Measurements from ENCODE around the gene SLC2A9.
"Not testable (repeated sequence)": the region's sequence is repeated elsewhere in the genome, so short reads cannot be mapped to it uniquely, and the experiment has no call there.

Gene SLC2A9

DNA sequence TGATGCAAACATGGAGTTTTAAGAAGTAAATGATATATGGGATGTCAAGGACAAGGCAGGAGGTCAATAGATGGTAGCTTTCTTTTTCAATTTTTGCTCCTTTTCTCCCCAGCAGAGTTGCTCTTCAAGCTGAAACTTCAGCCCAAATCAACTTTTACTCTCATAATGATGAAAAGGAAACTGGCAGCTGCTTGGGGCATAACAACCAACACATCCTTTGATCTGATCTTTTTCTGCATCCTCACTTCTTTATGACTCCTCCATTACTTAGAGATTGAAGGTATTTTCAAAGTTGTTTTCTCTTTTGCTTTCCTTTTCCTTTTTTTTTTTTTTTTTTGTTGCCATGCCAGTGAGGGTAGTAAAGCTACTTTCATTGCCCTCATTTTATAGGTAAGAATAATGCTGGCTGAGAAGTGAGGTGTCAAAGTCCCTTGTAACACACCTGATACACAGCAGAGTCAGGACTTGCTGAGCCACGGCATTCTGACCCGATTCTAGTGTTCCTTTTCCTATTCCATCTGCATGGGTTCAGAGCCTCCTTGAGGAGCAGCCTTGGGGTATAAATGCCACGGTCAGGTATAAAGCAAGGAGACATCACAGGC is 26.9 kb downstream of the SLC2A9 start:
- no peak for DNase-seq

- DNase-seq = no peak
These were observed 31.2 kb downstream of the SLC2A9 start for GRCh38 chr4:9989918-9990635.

- no peak for DNase-seq
These were observed 32.4 kb downstream of the SLC2A9 start for GRCh38 chr4:9988933-9989332.

- no peak for DNase-seq
These were observed 32.9 kb downstream of the SLC2A9 start for GRCh38 chr4:9988363-9988749.

- DNase-seq = no peak
These were observed 33.4 kb downstream of the SLC2A9 start for GRCh38 chr4:9987749-9988362.

GRCh38 chr4:9984621-9985020 is 36.7 kb downstream of the SLC2A9 start:
- no peak for DNase-seq

GRCh38 chr4:9983211-9983610 is 38.1 kb downstream of the SLC2A9 start:
- DNase-seq = no peak

DNA sequence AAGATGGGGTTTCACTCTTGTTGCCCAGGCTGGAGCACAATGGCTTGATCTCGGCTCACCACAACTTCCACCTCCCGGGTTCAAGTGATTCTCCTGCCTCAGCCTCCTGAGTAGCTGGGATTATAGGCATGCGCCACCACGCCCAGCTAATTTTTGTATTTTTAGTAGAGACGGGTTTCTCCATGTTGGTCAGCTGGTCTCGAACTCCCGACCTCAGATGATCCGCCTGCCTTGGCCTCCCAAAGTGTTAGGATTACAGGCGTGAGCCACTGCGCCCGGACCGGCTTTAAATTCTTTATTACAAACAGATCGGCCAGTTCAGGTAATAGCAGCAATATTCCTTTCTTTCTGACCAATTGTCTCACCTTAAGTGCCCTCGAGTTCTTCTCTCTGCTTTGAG is 39.4 kb downstream of the SLC2A9 start:
- not testable (repeated sequence) for DNase-seq

- DNase-seq = no peak
These were observed 40.4 kb downstream of the SLC2A9 start for GRCh38 chr4:9980898-9981297.

DNA sequence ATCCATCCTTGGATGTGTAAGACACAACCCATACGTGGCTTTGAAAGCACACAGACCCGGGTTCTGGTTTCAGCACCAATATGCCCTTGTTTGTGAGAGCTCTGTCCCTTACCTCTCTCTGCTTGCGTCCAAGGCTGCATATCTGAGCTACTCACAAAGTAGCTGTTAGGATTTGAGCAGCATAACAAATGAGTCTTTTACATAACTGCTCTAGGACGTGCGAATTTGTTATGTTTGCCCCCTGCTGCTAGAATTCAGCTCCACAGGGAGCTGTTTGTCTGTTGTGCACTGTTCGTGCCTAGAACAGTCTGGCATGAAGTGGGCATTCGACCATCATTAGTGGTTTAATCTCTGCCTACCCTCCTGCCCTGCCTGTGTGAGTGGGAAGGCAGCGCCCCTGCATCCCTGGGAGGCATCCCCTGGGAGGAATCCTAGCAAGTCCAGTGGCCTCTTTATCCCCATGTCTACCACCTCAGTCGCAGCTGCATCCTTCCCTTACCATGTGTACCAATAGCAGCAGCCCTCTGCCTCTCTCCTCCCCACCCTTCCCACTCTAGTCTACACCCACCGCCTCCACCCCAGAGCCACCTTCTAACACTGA is 42.1 kb downstream of the SLC2A9 start:
- DNase-seq = no peak

DNA sequence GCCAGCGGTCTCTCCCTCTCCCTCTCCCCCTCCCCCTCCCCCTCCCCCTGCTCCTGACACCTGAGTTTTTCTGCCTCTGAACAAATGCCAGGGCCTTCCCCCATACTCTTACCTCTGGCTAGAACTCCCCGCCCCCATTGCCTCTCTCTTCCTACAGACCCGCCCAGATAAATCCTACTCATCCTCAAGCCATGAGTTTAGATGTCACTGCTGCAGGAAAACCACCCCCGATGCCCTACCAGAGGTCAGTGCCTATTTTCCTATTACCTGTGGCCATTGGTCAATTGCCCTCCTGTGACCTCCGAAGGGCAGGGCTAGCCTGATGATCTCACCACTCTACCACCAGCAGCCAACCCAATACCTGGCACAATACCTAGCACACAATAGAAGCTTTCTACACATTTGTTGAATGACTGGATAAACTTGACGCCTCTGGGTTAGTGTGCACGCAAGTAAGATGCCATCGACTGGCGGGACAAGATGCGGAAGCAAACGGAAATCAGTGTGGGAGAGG is 43.7 kb downstream of the SLC2A9 start:
- no peak for DNase-seq

DNA sequence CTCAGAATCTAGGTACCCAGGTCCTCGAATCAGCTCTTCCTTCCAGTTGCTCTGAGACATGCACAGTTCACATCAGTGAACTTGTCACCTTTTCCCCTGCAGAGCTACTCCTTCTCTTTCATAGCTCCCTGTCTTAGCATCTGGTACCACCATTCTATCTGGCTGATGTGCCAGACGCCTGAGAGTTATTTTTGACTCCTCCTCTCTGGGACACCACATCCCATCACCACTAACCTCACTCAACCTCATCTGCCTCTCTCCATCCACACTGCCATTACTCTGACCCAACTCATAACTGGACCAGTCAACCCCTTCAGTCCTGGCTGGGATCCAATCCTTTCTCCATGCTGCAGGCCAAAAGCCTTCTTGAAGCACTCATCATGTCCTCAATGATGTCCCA is 44.5 kb downstream of the SLC2A9 start:
- DNase-seq = no peak

GRCh38 chr4:9976293-9976692 is 45.0 kb downstream of the SLC2A9 start:
- no peak for DNase-seq

DNA sequence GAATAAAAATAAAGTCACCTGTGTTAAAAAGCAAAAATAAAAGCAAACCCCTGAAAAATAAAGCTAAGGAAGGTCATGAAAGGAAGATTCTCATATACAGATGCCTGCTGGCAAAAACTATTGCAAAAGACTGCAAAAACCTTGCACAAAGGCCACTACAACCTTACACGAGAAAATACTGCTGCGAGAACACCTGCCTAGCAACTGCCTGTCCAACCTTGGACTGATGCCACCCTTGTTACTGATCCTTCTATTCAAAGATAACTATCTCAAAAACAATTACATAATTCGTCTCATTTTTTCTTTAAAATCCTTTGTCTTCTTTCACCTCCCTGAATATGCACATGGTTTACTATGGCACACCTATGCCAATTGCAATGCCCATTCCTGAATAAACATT is 49.6 kb downstream of the SLC2A9 start:
- DNase-seq = no peak

DNA sequence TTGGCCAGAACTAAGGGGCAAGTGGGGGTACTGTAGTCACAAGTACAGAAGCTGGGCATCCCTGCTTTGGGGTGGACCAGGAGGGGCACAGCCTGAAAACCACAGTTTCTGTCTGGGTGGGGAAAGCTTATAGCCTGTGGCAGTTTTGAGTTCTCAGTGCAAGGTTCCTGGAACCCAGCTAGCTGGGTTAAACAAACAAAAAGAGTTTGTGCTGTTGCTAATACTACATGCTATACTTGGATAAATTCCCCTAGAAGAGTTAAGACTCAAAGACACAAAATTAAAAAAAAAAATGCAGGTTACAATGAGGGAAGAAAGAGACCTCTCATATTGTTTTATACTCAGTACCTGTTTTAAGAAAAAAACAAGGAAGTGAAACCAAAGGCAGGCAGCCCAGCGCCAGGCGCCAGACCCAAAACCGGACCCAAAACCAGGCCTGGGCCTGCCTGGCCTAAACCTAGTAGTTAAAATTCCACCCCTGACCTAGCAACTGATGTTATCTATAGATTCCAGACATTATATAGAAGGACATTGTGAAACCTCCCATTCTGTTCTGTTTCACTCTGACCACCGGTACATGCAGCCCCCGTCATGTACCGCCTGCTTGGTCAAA is 50.8 kb downstream of the SLC2A9 start:
- DNase-seq = no peak

- DNase-seq = no peak
These were observed 51.5 kb downstream of the SLC2A9 start for GRCh38 chr4:9969526-9970398.

DNA sequence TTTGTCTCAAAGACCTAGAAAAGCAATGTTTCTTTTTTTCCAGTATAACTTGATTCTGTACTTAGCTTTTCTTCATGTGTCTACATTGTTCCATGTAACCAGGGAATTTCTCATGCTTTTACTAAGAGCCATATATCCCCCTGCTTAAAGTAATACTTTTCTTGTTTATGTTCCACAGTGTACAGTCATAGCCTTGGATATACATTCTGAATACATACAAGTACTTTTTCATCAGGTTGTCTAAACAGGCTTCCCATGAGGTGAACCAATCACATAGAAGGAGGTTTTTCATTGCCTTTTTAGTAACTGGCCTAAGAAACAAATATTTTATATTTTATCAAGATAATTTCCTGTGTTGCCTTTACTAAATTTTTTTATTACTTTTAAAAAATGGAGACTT is 52.8 kb downstream of the SLC2A9 start:
- DNase-seq = no peak

DNA sequence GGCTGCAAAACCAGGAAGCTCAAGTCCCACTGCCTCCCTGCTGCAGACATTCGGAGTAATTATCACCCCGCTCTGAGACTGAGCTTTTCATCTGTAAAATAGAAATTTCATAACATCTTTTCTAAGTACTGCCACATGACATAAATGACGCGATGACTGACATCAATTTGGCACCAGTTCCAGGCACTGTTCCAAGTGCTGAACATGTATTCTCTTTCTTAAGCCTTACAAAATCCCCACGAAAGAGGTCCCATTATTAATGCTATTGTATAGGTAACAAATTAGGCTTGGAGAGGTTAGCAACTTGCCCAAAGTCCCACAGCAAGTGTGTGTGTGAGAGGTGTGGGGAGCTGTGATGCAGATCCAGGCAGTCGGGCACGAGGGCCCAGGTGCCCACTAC is 56.4 kb downstream of the SLC2A9 start:
- DNase-seq = no peak

DNA sequence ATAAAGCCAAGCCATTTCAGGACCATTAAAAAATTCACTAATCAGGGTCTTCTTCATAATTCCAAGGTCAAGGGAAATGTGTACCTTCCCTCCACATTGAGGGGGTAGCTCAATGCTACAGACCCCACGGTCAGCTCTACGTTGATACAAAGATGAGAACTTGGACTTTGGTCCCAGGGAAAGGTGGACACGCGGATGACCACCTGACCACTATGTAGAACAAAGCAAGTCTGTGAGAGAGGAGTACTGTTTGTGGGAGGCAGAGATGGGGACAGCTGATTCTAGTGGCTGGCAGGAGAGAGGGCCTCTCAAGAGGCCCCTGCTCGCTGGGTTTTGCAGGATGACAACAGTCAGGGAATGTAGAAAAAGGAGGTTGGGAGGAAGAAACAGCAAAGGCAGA is 58.0 kb downstream of the SLC2A9 start:
- no peak for DNase-seq

- no peak for DNase-seq
These were observed 58.5 kb downstream of the SLC2A9 start for GRCh38 chr4:9962611-9963314.

DNA sequence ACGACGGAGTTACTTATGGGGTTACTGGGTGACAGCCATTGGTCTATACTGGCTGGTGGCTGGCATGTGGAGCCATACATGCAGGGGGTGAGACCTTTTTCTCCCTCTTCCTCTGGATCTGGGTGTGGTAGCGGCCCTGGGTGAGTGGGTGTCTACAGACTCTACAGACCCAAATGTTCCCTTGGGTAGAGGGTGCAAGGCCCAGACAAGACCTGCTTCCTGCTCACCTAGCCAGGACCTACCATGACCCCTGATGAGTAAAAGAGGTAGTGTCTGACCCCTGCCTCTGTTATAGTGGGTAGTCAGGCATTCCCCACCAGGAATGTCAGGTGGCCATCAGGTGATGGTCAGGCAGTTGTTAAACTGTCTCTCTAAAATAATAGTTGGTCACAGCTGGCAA is 66.8 kb downstream of the SLC2A9 start:
- no peak for DNase-seq

DNA sequence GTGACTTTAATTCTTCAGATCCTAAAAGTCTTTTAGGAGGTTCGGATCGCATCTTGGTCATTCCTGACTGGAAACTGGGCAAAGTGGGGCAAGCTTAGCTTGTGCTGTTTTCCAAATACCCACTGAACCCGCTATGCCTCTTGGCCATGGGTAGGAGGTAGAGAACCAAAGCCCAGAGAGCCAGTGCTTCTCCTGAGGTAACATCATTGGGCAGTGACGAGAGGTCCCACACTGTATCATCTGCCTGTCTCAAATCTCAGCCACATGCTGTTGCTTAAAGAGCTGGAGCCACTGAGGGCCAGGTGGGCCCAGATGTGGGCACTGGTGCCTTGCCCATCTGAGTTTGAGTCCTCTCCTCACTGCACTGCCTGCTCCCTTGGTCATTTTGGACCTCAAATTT is 68.2 kb downstream of the SLC2A9 start:
- DNase-seq = no peak
